Nephron (organoid): ENCODE results near the gene PGBD5.

Source experiments
- H3K27ac Mint-ChIP-seq, 3 experiments: 2 replicates each; pipeline ENCODE4 v1.8.0; 2020; ENCODE audit warnings: mixed read lengths in 3 of 3, mild to moderate bottlenecking in 2 of 3, moderate library complexity in 1 of 3
- H3K27me3 Mint-ChIP-seq: 2 replicates; pipeline ENCODE4 v1.8.0; 2021; ENCODE audit warnings: low read depth, mild to moderate bottlenecking, moderate library complexity, mixed read lengths
- H3K36me3 Mint-ChIP-seq: 2 replicates; pipeline ENCODE4 v1.8.0; 2020; ENCODE audit warnings: low read depth, mixed read lengths
- H3K4me1 Mint-ChIP-seq: 2 replicates; pipeline ENCODE4 v1.8.0; 2020; ENCODE audit warnings: mixed read lengths
- H3K4me3 Mint-ChIP-seq, 3 experiments: 2 replicates each; pipeline ENCODE4 v1.8.0; 2020; ENCODE audit warnings: mild to moderate bottlenecking in 3 of 3, mixed read lengths in 3 of 3, moderate library complexity in 2 of 3
- H3K9me3 Mint-ChIP-seq: 2 replicates; pipeline ENCODE4 v1.8.0; 2020; ENCODE audit warnings: mixed read lengths
- CTCF ChIP-seq, 3 experiments: fragments of 200-600 bp; sonication (generic); IDR thresholded peaks; one replicate each; pipeline ENCODE4 v1.5.0; 2021; ENCODE audit warnings: antibody characterized with exemption in 3 of 3; ENCODE audit not compliant: unreplicated experiment in 3 of 3

The PGBD5 gene

GRCh38 chr1:230337266-230337665, 88.9 kb downstream of the PGBD5 start:
- Mint-ChIP-seq H3K27ac (no peak overlapping the region), H3K9me3 (no peaks in the 10 kb centered on the region), H3K4me1 (peaks cover 45% of the 10 kb centered on the region), H3K4me3 (no peak overlapping the region), H3K27me3 (no peaks in the 10 kb centered on the region), H3K36me3 (no peaks in the 10 kb centered on the region)
- TF ChIP-seq CTCF (IDR thresholded peaks at IDR 0.05; ENCODE audit: unreplicated experiment in 3 of 3) = no peak

- Mint-ChIP-seq H3K4me3 (peak overlapping the region in 1 of 3 experiments; percentile 68), H3K4me1 (peaks cover 49% of the 10 kb centered on the region), H3K9me3 (no peaks in the 10 kb centered on the region), H3K36me3 (peaks cover 3% of the 10 kb centered on the region), H3K27ac (peak overlapping the region; percentile 16 to 39 (median 19)), H3K27me3 (no peaks in the 10 kb centered on the region)
- no peak for TF ChIP-seq CTCF (IDR thresholded peaks at IDR 0.05; ENCODE audit: unreplicated experiment in 3 of 3)
Measured at GRCh38 chr1:230335861-230336522, 90.1 kb downstream of the PGBD5 start.

GRCh38 chr1:230334447-230334837, 91.7 kb downstream of the PGBD5 start:
- TF ChIP-seq CTCF (IDR thresholded peaks at IDR 0.05; ENCODE audit: unreplicated experiment in 3 of 3) = no peak
- H3K27me3 Mint-ChIP-seq = no peaks in the 10 kb centered on the region
- H3K4me1 Mint-ChIP-seq = peaks cover 49% of the 10 kb centered on the region
- no peaks in the 10 kb centered on the region for H3K9me3 Mint-ChIP-seq
- H3K4me3 Mint-ChIP-seq = peak overlapping the region in 1 of 3 experiments; percentile 66
- no peak overlapping the region for H3K27ac Mint-ChIP-seq
- peaks cover 3% of the 10 kb centered on the region for H3K36me3 Mint-ChIP-seq

- H3K9me3 Mint-ChIP-seq = no peaks in the 10 kb centered on the region
- peaks cover 3% of the 10 kb centered on the region for H3K36me3 Mint-ChIP-seq
- H3K27ac Mint-ChIP-seq = peak overlapping the region in 1 of 3 experiments; percentile 70
- TF ChIP-seq CTCF (IDR thresholded peaks at IDR 0.05; ENCODE audit: unreplicated experiment in 3 of 3) = no peak
- no peaks in the 10 kb centered on the region for H3K27me3 Mint-ChIP-seq
- peak overlapping the region; percentile 30 to 85 (median 66) for H3K4me3 Mint-ChIP-seq
- H3K4me1 Mint-ChIP-seq = peaks cover 49% of the 10 kb centered on the region
Measured at GRCh38 chr1:230333590-230334446, 92.3 kb downstream of the PGBD5 start.

- Mint-ChIP-seq H3K9me3 (no peaks in the 10 kb centered on the region), H3K4me1 (peaks cover 57% of the 10 kb centered on the region), H3K27ac (peak overlapping the region; percentile 70 to 88 (median 86)), H3K4me3 (peak overlapping the region; percentile 78 to 88 (median 85)), H3K27me3 (no peaks in the 10 kb centered on the region), H3K36me3 (peaks cover 3% of the 10 kb centered on the region)
- TF ChIP-seq CTCF (IDR thresholded peaks at IDR 0.05; ENCODE audit: unreplicated experiment in 3 of 3) = no peak
Measured at GRCh38 chr1:230332575-230333066, 93.5 kb downstream of the PGBD5 start.
